Raji (cell line): ENCODE measurements around the gene ITPKB.

ENCODE experiments used
- POLR2A ChIP-seq: IDR thresholded peaks from 2 replicates; pipeline ENCODE4 v1.6.1; 2011; ENCODE audit warnings: low read depth, low read length, control low read depth; ENCODE audit not compliant: insufficient read depth

The ITPKB gene

GRCh38 chr1:226610671-226611070 lies 128.4 kb downstream of the ITPKB start:
- TF ChIP-seq POLR2A, result no peak

GRCh38 chr1:226609836-226610455 lies 129.1 kb downstream of the ITPKB start:
- TF ChIP-seq POLR2A, result no peak

- no peak for TF ChIP-seq POLR2A
These were observed 130.2 kb downstream of the ITPKB start for GRCh38 chr1:226608699-226609505.

- TF ChIP-seq POLR2A, result no peak
These were observed 131.3 kb downstream of the ITPKB start for GRCh38 chr1:226607821-226608220.

GRCh38 chr1:226607268-226607660 lies 131.8 kb downstream of the ITPKB start:
- TF ChIP-seq POLR2A, result no peak

- TF ChIP-seq POLR2A, result no peak
These were observed 132.5 kb downstream of the ITPKB start for GRCh38 chr1:226606311-226607267.

GRCh38 chr1:226605318-226605950 lies 133.6 kb downstream of the ITPKB start:
- TF ChIP-seq POLR2A, result no peak

- TF ChIP-seq POLR2A, result no peak
These were observed 134.3 kb downstream of the ITPKB start for GRCh38 chr1:226604560-226605317.

- no peak for TF ChIP-seq POLR2A
These were observed 135.1 kb downstream of the ITPKB start for GRCh38 chr1:226603858-226604559.

- TF ChIP-seq POLR2A, result no peak
These were observed 135.8 kb downstream of the ITPKB start for GRCh38 chr1:226603022-226603857.

GRCh38 chr1:226602186-226603021 lies 136.7 kb downstream of the ITPKB start:
- no peak for TF ChIP-seq POLR2A

GRCh38 chr1:226601456-226601855 lies 137.6 kb downstream of the ITPKB start:
- TF ChIP-seq POLR2A, result no peak
